ENCODE results near the gene MAPT.

MAPT gene

DNA sequence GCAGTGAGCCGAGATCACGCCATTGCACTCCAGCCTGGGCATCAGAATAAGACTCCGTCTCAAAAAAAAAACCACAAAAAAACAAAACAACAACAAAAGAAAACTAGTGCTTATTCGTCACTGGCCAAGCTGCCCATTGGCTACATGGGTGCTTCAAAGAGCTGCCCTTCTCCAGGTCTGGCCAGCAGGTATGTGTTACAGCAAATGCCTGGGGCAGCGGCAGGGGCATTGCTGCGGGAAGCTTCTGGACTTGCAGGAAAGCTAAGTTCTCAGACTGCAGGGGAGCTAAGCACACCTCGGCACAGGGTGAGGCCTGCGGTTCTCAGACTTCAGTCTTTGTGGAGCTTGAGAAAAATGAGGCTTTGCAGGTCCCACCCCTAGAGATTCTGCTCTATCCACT is 100.6 kb downstream of the MAPT start:
- Histone ChIP-seq H3K36me3 (replicated peaks; ENCODE audit: insufficient read depth, low read length) (no peaks in the 10 kb centered on the region), H3K4me2 (ENCODE audit: low read depth, low read length) (no peak overlapping the region), H4K20me1 (ENCODE audit: insufficient read depth, low read length) (no peaks in the 10 kb centered on the region), H3K27ac (ENCODE audit: low read length) (no peak overlapping the region), H3K9me3 (replicated peaks; ENCODE audit: insufficient read depth, low read length) (no peaks in the 10 kb centered on the region), H3F3A (ENCODE audit: insufficient read depth, low read length) (no peaks in the 10 kb centered on the region), H3K27me3 (replicated peaks; ENCODE audit: insufficient read depth, low read length) (no peaks in the 10 kb centered on the region), H3K9me2 (replicated peaks; ENCODE audit: insufficient read depth, low read length) (no peaks in the 10 kb centered on the region), H2AFZ (ENCODE audit: low read length) (no peak overlapping the region), H3K9ac (ENCODE audit: low read length) (no peak overlapping the region), H3K79me2 (ENCODE audit: low read length) (no peaks in the 10 kb centered on the region), H3K4me1 (ENCODE audit: low read length) (no peaks in the 10 kb centered on the region), H3K4me3 (ENCODE audit: low read length) (no peak overlapping the region)
- TF ChIP-seq EZH2phosphoT487 (IDR thresholded peaks at IDR 0.05; ENCODE audit: low read length) (no peak), EZH2 (optimal IDR thresholded peaks at IDR 0.05; ENCODE audit: low read depth, low read length) (no peak), CTCF (IDR thresholded peaks at IDR 0.05; ENCODE audit: low read length) (no peak)
- DNase-seq: no peak

DNA sequence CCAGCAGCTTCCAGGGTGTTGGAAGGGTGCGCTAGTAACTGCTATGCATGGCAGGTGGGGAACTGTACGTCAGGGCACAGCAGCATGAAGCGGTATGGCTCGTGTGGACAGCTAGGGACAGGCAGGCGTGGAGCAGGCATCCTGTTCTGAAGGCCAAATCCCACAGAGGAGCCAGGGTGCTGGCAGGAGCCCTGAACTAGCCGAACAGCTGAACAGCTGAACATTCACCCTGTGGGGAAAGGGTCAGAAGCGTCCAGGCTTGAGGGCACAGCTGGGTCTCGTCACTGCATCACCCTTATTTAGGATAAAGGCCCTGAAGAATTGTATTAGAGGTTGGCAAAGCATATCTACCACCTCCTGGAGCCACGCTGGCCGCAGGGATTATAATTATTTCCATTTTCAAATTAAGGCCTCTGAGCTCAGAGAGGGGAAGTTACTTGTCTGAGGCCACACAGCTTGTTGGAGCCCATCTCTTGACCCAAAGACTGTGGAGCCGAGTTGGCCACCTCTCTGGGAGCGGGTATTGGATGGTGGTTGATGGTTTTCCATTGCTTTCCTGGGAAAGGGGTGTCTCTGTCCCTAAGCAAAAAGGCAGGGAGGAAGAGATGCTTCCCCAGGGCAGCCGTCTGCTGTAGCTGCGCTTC is 101.4 kb downstream of the MAPT start:
- H3F3A ChIP-seq (ENCODE audit: insufficient read depth, low read length): no peaks in the 10 kb centered on the region
- H3K4me2 ChIP-seq (ENCODE audit: low read depth, low read length): no peak overlapping the region
- DNase-seq: no peak
- no peak overlapping the region for H3K9ac ChIP-seq (ENCODE audit: low read length)
- no peaks in the 10 kb centered on the region for H3K27me3 ChIP-seq (replicated peaks; ENCODE audit: insufficient read depth, low read length)
- H3K4me1 ChIP-seq (ENCODE audit: low read length): no peaks in the 10 kb centered on the region
- no peak for TF ChIP-seq EZH2phosphoT487 (IDR thresholded peaks at IDR 0.05; ENCODE audit: low read length)
- TF ChIP-seq EZH2 (optimal IDR thresholded peaks at IDR 0.05; ENCODE audit: low read depth, low read length): no peak
- no peak for TF ChIP-seq CTCF (IDR thresholded peaks at IDR 0.05; ENCODE audit: low read length)
- no peaks in the 10 kb centered on the region for H3K36me3 ChIP-seq (replicated peaks; ENCODE audit: insufficient read depth, low read length)
- H3K79me2 ChIP-seq (ENCODE audit: low read length): no peaks in the 10 kb centered on the region
- H3K4me3 ChIP-seq (ENCODE audit: low read length): no peak overlapping the region
- H3K27ac ChIP-seq (ENCODE audit: low read length): no peak overlapping the region
- H2AFZ ChIP-seq (ENCODE audit: low read length): no peak overlapping the region
- no peaks in the 10 kb centered on the region for H3K9me2 ChIP-seq (replicated peaks; ENCODE audit: insufficient read depth, low read length)
- H4K20me1 ChIP-seq (ENCODE audit: insufficient read depth, low read length): no peaks in the 10 kb centered on the region
- no peaks in the 10 kb centered on the region for H3K9me3 ChIP-seq (replicated peaks; ENCODE audit: insufficient read depth, low read length)

DNA sequence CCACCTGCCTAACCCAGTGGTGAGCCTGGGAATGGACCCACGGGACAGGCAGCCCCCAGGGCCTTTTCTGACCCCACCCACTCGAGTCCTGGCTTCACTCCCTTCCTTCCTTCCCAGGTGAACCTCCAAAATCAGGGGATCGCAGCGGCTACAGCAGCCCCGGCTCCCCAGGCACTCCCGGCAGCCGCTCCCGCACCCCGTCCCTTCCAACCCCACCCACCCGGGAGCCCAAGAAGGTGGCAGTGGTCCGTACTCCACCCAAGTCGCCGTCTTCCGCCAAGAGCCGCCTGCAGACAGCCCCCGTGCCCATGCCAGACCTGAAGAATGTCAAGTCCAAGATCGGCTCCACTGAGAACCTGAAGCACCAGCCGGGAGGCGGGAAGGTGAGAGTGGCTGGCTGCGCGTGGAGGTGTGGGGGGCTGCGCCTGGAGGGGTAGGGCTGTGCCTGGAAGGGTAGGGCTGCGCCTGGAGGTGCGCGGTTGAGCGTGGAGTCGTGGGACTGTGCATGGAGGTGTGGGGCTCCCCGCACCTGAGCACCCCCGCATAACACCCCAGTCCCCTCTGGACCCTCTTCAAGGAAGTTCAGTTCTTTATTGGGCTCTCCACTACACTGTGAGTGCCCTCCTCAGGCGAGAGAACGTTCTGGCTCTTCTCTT is 102.1 kb downstream of the MAPT start:
- TF ChIP-seq EZH2phosphoT487 (IDR thresholded peaks at IDR 0.05; ENCODE audit: low read length): no peak
- no peak for TF ChIP-seq EZH2 (optimal IDR thresholded peaks at IDR 0.05; ENCODE audit: low read depth, low read length)
- TF ChIP-seq CTCF (IDR thresholded peaks at IDR 0.05; ENCODE audit: low read length): no peak

More for the DNA sequence above, 102.1 kb downstream of the MAPT start:
- Histone ChIP-seq H2AFZ (ENCODE audit: low read length) (no peak overlapping the region), H3K4me1 (ENCODE audit: low read length) (no peaks in the 10 kb centered on the region), H3K27me3 (replicated peaks; ENCODE audit: insufficient read depth, low read length) (no peaks in the 10 kb centered on the region), H3F3A (ENCODE audit: insufficient read depth, low read length) (no peaks in the 10 kb centered on the region), H3K27ac (ENCODE audit: low read length) (no peak overlapping the region), H3K9ac (ENCODE audit: low read length) (no peak overlapping the region), H3K9me2 (replicated peaks; ENCODE audit: insufficient read depth, low read length) (no peaks in the 10 kb centered on the region), H3K4me2 (ENCODE audit: low read depth, low read length) (no peak overlapping the region), H4K20me1 (ENCODE audit: insufficient read depth, low read length) (no peaks in the 10 kb centered on the region), H3K9me3 (replicated peaks; ENCODE audit: insufficient read depth, low read length) (no peaks in the 10 kb centered on the region), H3K4me3 (ENCODE audit: low read length) (no peak overlapping the region), H3K79me2 (ENCODE audit: low read length) (no peaks in the 10 kb centered on the region), H3K36me3 (replicated peaks; ENCODE audit: insufficient read depth, low read length) (no peaks in the 10 kb centered on the region)
- no peak for DNase-seq
